Measurements from ENCODE around the gene TST.
A peak's percentile ranks its signal among the peaks of the same experiment; 100 is the strongest.

Gene TST

DNA sequence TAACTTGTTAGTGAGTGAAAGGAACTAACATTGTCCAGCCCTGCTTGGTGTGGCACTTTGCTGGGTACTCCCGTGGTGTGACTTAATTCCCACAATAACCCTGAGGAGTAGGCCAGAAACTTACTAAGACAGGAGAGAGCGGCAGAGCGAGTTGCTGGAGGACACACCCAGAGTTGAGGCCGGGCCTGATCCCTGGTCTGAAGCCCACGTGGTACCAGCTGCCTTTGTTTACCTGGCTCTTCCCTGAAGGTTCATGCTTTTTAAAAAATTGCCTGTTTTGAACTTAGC, 889 bp upstream of the TST start:
- no peaks in the 10 kb centered on the region for H3K9me3 ChIP-seq (ENCODE audit: control insufficient read depth, insufficient read depth, low read depth, low read length)
- H3K4me3 ChIP-seq (ENCODE audit: low read depth, low read length) = peak overlapping the region; percentile 79
- H3K36me3 ChIP-seq (ENCODE audit: control insufficient read depth, insufficient read depth, low read length) = peaks cover 29% of the 10 kb centered on the region
- peak overlapping the region; percentile 86 for H3K9ac ChIP-seq (ENCODE audit: low read length)
- peaks cover 23% of the 10 kb centered on the region; the same call in 1 of the 2 replicates for H3K4me1 ChIP-seq (ENCODE audit: control insufficient read depth, insufficient read depth, low read length)
- H3K27me3 ChIP-seq (ENCODE audit: control insufficient read depth, insufficient read depth, low read length) = no peaks in the 10 kb centered on the region
- peak overlapping the region; percentile 75; the same call in 1 of the 2 replicates for H3K27ac ChIP-seq (ENCODE audit: low read depth, low read length)

DNA sequence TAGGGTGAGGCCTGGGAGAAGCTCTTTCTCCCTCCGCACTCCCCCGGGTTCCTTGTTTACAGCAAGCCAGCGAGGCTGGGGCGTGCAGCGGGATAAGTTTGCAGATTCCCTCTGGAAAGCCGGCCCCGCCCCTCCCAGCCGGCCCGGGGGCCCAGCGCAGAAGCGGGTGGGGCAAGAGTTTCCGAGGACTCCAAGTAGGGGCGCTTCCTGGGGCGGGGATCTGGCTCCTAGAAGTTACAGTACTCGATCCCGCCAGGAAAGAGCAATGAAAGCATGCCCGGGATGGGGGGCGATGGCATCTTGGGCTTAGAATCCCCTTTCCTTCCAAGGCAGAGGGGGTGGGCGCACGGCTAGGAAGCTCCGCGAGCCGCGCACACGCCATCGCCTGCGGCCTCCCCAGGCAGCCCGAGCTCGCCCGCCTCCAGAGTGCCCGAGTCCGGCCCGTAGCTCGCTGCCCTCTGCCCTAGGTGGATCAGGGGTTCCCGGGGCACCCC, 385 bp downstream of the TST start:
- H3K27ac ChIP-seq (ENCODE audit: low read depth, low read length) = no peak overlapping the region; the same call in 1 of the 2 replicates
- H3K9ac ChIP-seq (ENCODE audit: low read length) = peak overlapping the region; percentile 86
- H3K9me3 ChIP-seq (ENCODE audit: control insufficient read depth, insufficient read depth, low read depth, low read length) = no peaks in the 10 kb centered on the region

DNA sequence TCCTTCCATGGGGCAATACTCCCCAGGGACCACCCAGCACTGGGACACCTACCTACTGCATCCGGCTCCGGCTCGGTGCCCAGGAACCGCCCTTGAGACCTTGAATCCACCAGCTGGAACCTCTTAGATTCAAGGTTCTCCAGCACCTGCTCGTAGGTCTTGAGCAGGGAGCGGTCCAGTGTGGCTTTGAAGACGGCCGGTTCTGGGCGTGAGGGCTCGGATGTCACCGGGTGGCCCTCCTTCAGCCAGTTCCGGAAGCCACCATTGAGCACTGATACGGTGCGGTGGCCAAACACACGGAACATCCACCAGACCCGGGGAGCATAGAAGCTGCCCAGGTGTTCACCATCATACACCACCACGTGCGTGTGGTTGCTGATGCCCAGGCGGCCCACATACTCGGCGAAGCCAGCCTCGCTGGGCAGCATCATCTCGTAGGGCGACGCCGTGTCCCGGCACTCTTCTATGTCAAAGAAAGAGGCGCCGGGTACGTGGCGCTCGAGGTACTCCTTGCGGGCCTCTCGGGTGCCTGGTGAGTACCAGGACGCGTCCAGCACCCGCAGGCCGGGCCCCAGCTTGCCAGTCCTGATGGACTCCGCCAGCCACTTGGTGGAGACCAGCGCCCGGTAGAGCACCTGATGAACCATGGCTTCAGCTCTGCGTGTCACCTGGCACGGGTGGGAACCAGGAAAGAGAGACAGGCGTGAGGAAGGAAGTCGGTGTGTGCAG, 997 bp downstream of the TST start:
- Histone ChIP-seq H3K27ac (ENCODE audit: low read depth, low read length) (no peak overlapping the region), H3K36me3 (ENCODE audit: control insufficient read depth, insufficient read depth, low read length) (peaks cover 19% of the 10 kb centered on the region), H3K4me3 (ENCODE audit: low read depth, low read length) (peak overlapping the region; percentile 79), H3K9ac (ENCODE audit: low read length) (peak overlapping the region; percentile 86), H3K9me3 (ENCODE audit: control insufficient read depth, insufficient read depth, low read depth, low read length) (no peaks in the 10 kb centered on the region), H3K27me3 (ENCODE audit: control insufficient read depth, insufficient read depth, low read length) (no peaks in the 10 kb centered on the region), H3K4me1 (ENCODE audit: control insufficient read depth, insufficient read depth, low read length) (peaks cover 20% of the 10 kb centered on the region; the same call in 1 of the 2 replicates)

More for the DNA sequence above, 385 bp downstream of the TST start:
- no peaks in the 10 kb centered on the region for H3K27me3 ChIP-seq (ENCODE audit: control insufficient read depth, insufficient read depth, low read length)
- H3K4me1 ChIP-seq (ENCODE audit: control insufficient read depth, insufficient read depth, low read length) = peaks cover 23% of the 10 kb centered on the region; the same call in 1 of the 2 replicates
- H3K36me3 ChIP-seq (ENCODE audit: control insufficient read depth, insufficient read depth, low read length) = peaks cover 19% of the 10 kb centered on the region
- peak overlapping the region; percentile 79 for H3K4me3 ChIP-seq (ENCODE audit: low read depth, low read length)

DNA sequence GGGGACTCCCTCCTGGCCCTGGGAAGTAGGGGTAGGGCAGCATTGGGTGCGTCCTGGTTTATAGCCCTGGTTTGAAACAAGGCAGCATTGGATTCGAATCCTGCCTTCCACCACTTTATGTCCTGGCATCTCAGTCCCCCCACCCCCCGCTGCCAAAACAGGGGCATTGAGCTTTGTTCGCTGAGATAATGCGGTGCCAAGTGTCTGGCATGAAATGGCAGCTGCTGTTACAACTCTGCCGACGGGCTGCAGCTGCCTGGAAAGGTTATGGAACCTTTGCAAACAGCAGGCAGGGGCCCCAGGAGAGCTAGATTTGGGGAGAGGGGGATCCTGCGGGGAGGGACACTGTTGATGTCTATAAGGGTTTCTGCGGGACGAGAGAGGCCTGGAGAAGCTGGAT, 1.9 kb downstream of the TST start:
- Histone ChIP-seq H3K4me1 (ENCODE audit: control insufficient read depth, insufficient read depth, low read length) (peaks cover 16% of the 10 kb centered on the region; the same call in 1 of the 2 replicates), H3K36me3 (ENCODE audit: control insufficient read depth, insufficient read depth, low read length) (peaks cover 19% of the 10 kb centered on the region), H3K27me3 (ENCODE audit: control insufficient read depth, insufficient read depth, low read length) (no peaks in the 10 kb centered on the region), H3K9me3 (ENCODE audit: control insufficient read depth, insufficient read depth, low read depth, low read length) (no peaks in the 10 kb centered on the region), H3K4me3 (ENCODE audit: low read depth, low read length) (no peak overlapping the region), H3K27ac (ENCODE audit: low read depth, low read length) (no peak overlapping the region), H3K9ac (ENCODE audit: low read length) (no peak overlapping the region)

DNA sequence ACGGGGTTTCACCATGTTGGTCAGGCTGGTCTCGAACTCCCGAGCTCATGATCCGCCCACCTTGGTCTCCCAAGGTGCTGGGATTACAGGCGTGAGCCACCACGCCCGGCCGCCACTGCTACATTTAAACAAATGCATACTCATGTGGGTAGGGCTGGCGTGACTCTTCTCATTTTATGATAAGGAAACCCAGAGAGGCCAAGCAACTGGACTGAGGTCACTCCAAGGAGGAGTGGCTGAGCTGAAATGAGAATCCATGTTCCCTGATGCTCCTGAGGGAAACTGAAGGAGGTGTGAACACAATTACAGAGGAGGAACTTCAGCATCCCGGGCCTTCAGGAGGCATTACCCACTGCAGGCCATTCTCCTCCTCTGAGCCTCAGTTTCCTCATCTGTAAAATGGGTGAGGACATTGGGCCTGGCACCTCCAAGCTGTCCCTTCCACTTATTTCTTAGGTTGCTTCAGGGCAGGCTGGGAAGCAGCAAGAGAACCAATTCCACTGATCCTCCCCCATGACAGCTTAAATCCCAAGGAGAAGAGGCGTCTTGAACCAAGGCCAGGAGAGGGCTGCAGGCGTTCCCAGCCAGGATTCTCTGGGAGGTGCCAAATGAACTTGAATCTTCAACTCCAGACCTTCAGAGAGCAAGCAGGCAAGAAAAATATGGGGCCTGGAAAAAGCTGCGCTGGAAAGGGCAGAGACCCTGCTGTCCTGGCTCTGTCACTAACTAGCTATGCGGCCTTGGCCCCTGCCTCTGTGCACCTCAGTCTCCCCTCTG, 2.9 kb downstream of the TST start:
- no peaks in the 10 kb centered on the region for H3K27me3 ChIP-seq (ENCODE audit: control insufficient read depth, insufficient read depth, low read length)
- H3K27ac ChIP-seq (ENCODE audit: low read depth, low read length) = no peak overlapping the region
- H3K4me1 ChIP-seq (ENCODE audit: control insufficient read depth, insufficient read depth, low read length) = peaks cover 15% of the 10 kb centered on the region; the same call in 1 of the 2 replicates
- H3K9ac ChIP-seq (ENCODE audit: low read length) = no peak overlapping the region
- no peaks in the 10 kb centered on the region for H3K9me3 ChIP-seq (ENCODE audit: control insufficient read depth, insufficient read depth, low read depth, low read length)
- H3K4me3 ChIP-seq (ENCODE audit: low read depth, low read length) = no peak overlapping the region
- peaks cover 19% of the 10 kb centered on the region for H3K36me3 ChIP-seq (ENCODE audit: control insufficient read depth, insufficient read depth, low read length)

DNA sequence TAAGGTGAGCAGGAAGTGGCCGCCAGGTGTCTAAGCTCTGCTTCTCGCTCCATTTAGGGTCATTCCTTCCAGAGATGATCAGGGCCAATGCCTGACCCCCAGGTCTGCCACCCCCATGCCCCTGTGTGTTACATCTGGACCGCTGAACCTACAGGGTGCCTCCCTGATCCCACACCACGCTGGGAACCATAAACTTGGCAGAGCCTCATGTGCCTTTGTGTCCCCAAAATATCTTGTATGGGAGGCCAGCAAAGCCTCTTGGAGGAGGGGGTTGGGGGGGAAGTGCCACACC, 3.7 kb downstream of the TST start:
- H3K9me3 ChIP-seq (ENCODE audit: control insufficient read depth, insufficient read depth, low read depth, low read length) = no peaks in the 10 kb centered on the region

DNA sequence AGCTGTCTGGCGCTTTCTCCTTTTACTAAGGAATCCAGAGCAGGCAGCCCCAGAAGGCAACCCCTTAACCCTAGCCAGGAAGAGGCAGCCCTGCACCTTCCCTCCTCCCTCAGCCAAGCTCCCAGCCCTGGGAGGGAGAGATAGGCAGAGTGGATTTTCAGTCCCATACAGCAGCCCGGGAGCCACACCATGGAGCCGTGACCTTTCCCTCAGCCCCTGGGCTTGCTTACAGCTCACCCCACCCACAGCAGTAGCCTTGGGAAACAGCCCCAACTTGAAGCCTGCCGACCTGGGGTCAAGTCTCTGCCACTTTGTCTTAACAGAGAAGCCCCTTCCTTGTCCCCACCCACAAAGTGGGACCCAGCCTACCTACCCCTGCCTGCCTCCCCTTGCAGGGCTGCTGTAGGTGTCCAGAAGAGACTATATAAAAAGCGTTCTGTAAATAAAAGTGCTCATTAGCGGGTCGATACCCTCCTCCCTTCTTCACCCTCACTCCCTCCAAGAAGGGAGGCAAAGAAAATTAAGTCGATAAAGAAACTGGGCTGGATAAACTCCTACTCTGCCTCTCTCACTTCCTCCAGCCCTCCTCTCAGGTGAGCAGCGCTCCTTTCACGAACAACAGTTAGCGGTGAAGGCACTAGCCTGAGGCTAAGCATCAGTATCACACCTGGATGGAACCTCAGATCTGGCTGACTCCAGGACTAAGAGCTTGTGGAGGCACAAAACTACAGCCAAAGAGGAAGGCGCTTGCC, 4.2 kb downstream of the TST start:
- no peaks in the 10 kb centered on the region for H3K27me3 ChIP-seq (ENCODE audit: control insufficient read depth, insufficient read depth, low read length)
- H3K36me3 ChIP-seq (ENCODE audit: control insufficient read depth, insufficient read depth, low read length) = peaks cover 19% of the 10 kb centered on the region
- no peak overlapping the region for H3K27ac ChIP-seq (ENCODE audit: low read depth, low read length)
- no peak overlapping the region for H3K9ac ChIP-seq (ENCODE audit: low read length)
- no peak overlapping the region for H3K4me3 ChIP-seq (ENCODE audit: low read depth, low read length)
- peaks cover 11% of the 10 kb centered on the region; the same call in 1 of the 2 replicates for H3K4me1 ChIP-seq (ENCODE audit: control insufficient read depth, insufficient read depth, low read length)
- H3K9me3 ChIP-seq (ENCODE audit: control insufficient read depth, insufficient read depth, low read depth, low read length) = no peaks in the 10 kb centered on the region

More for the DNA sequence above, 3.7 kb downstream of the TST start:
- H3K36me3 ChIP-seq (ENCODE audit: control insufficient read depth, insufficient read depth, low read length) = peaks cover 19% of the 10 kb centered on the region
- no peak overlapping the region for H3K9ac ChIP-seq (ENCODE audit: low read length)
- H3K27me3 ChIP-seq (ENCODE audit: control insufficient read depth, insufficient read depth, low read length) = no peaks in the 10 kb centered on the region
- H3K4me3 ChIP-seq (ENCODE audit: low read depth, low read length) = no peak overlapping the region
- no peak overlapping the region for H3K27ac ChIP-seq (ENCODE audit: low read depth, low read length)
- peaks cover 15% of the 10 kb centered on the region; the same call in 1 of the 2 replicates for H3K4me1 ChIP-seq (ENCODE audit: control insufficient read depth, insufficient read depth, low read length)

DNA sequence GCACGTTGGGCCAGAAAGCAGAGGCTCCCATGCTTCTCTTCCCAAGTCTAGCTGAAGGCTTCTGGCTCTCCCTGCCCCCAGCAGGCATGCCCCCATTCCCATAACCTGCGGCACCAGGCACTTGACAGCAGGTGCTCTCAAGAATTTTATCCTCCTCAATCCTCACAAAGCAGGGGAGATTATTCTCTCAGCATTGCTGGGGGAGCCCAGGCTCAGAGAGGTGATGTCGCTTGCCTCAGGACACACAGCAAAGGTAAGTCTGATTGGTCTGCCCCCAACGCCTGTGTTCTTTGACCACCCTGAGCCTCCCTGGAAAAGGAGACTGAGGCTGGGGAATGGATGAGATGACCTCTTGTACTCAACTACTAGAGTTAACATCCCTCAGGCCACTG, 4.8 kb downstream of the TST start:
- Histone ChIP-seq H3K9me3 (ENCODE audit: control insufficient read depth, insufficient read depth, low read depth, low read length) (no peaks in the 10 kb centered on the region), H3K9ac (ENCODE audit: low read length) (no peak overlapping the region), H3K4me1 (ENCODE audit: control insufficient read depth, insufficient read depth, low read length) (peaks cover 11% of the 10 kb centered on the region; the same call in 1 of the 2 replicates), H3K27me3 (ENCODE audit: control insufficient read depth, insufficient read depth, low read length) (no peaks in the 10 kb centered on the region), H3K27ac (ENCODE audit: low read depth, low read length) (no peak overlapping the region), H3K36me3 (ENCODE audit: control insufficient read depth, insufficient read depth, low read length) (peaks cover 19% of the 10 kb centered on the region), H3K4me3 (ENCODE audit: low read depth, low read length) (no peak overlapping the region)

DNA sequence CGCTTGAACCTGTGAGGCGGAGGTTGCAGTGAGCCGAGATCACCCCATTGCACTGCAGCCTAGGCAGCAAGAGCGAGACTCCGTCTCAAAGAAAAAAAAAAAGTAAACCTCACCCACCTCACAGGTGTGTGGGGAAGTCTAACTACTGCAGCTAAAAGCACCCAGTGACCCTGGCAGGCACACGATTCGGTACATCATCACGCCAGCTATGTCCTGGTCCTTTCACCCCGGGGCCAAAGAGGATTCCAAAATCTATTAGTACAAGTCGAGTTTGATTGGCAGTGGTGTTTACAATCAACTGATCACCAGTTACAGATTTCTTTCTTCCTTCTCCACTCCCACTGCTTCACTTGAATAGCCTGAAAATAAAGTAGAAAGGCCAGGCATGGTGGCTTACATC, 6.3 kb downstream of the TST start:
- Histone ChIP-seq H3K4me1 (ENCODE audit: control insufficient read depth, insufficient read depth, low read length) (peaks cover 3% of the 10 kb centered on the region; the same call in 1 of the 2 replicates), H3K4me3 (ENCODE audit: low read depth, low read length) (no peak overlapping the region)

DNA sequence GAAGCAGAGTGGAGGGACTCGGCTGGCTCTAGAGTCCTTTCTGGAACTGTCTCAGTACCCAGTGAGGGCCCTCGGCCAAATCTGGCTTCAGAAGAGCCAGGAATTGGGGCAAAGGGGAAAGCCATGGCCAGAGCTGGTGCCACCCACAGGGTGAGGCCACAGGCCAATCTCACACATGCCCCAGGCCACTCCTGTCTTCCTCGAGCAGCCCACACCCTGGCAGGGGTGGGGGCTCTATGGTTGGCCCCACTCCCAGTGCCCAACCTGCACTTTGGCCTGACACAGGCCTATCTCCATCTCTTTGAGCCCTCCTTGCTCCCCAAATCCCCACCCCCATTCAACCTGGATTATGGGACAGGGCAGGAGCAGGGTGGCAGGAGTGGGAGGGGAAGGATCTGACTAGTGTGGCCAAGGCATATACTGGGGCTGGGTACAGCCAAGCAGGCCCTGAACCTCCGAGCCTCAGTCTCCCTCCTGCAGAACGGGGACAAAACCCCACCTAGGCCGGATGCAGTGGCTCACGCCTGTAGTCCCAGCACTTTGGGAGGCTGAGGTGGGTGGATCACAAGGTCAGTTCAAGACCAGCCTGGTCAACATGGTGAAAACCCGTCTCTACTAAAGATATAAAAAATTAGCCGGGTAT, 6.9 kb downstream of the TST start:
- H3K36me3 ChIP-seq (ENCODE audit: control insufficient read depth, insufficient read depth, low read length) = peaks cover 11% of the 10 kb centered on the region
- H3K27me3 ChIP-seq (ENCODE audit: control insufficient read depth, insufficient read depth, low read length) = peaks cover 3% of the 10 kb centered on the region; the same call in 1 of the 2 replicates
- no peak overlapping the region for H3K4me3 ChIP-seq (ENCODE audit: low read depth, low read length)
- H3K27ac ChIP-seq (ENCODE audit: low read depth, low read length) = no peak overlapping the region
- H3K9me3 ChIP-seq (ENCODE audit: control insufficient read depth, insufficient read depth, low read depth, low read length) = no peaks in the 10 kb centered on the region
- 0 out of 2 replicates have a peak, but pooled peaks cover 3% of the 10 kb centered on the region for H3K4me1 ChIP-seq (ENCODE audit: control insufficient read depth, insufficient read depth, low read length)
- H3K9ac ChIP-seq (ENCODE audit: low read length) = no peak overlapping the region

More for the DNA sequence above, 6.3 kb downstream of the TST start:
- no peaks in the 10 kb centered on the region for H3K9me3 ChIP-seq (ENCODE audit: control insufficient read depth, insufficient read depth, low read depth, low read length)
- H3K36me3 ChIP-seq (ENCODE audit: control insufficient read depth, insufficient read depth, low read length) = peaks cover 16% of the 10 kb centered on the region
- H3K27me3 ChIP-seq (ENCODE audit: control insufficient read depth, insufficient read depth, low read length) = no peaks in the 10 kb centered on the region; the same call in 1 of the 2 replicates
- no peak overlapping the region for H3K27ac ChIP-seq (ENCODE audit: low read depth, low read length)
- no peak overlapping the region for H3K9ac ChIP-seq (ENCODE audit: low read length)

All from HUES6 (cell line).